GM04504 (cell line): ENCODE data around the gene SLC49A3.
"Not testable (repeated sequence)": the region's sequence is repeated elsewhere in the genome, so short reads cannot be mapped to it uniquely, and the experiment has no call there.

Source experiments
- DNase-seq: peaks from one replicate; pipeline ENCODE4 v3.0.0-alpha.2; 2012; ENCODE audit warnings: low read depth

Gene SLC49A3

DNA sequence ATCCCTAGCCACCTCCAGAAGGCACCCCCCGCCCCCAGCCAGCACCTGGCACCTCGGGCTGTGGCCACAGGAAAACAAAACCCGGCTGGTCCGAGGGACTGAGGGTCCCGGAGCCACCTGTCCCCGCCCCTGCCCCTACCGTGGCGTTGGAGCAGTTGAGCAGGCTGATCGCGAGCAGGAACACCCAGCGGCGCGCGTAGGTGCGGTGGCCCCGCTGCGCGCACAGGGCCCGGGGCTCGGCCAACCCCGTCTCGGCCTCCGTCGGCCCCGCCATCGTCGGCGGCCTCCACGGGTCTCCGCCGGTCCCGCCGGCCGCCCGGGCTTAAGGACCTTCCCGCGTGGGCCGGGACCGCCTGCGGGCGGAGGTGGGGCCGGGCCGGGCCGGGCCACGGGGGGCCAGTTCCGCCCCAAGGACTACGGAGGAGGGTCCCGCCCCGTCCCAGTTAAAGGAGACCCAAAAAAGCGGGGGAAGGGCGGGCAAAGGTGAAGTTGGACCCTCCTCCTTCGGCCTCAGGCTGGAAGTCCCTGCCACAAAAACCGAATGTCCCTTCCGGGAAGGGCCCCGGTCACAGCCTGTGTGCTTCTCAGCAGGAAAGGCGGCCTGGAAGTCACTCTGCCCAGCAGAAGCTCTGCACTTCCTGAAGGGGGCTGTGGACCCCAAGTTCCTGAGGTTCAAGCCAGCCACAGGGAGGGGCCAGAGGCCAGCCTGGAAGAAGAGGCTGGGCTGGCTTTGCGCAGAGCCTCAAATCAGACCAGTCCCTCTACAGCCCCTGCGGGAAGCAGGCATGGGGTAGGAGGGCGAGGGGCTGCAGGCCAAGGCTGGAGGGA is at the start of gene SLC49A3:
Gene SLC49A3, minus strand, starts transcription at position 298 of the 828 bp plus-strand sequence. Its CDS starts 24 bp downstream, at position 274.
- DNase-seq = no peak

DNA sequence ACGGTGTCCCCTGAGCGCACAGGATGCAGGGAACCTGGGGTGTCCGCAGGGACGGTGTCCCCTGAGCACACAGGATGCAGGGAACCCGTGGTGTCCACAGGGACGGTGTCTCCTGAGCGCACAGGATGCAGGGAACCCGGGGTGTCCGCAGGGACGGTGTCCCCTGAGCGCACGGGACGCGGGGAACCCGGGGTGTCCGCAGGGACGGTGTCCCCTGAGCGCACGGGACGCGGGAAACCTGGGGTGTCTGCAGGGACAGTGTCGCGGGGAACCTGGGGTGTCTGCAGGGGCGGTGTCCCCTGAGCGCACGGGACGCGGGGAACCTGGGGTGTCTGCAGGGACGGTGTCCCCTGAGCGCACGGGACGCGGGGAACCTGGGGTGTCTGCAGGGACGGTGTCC is 47.6 kb upstream of the SLC49A3 start:
- DNase-seq = not testable (repeated sequence)

DNA sequence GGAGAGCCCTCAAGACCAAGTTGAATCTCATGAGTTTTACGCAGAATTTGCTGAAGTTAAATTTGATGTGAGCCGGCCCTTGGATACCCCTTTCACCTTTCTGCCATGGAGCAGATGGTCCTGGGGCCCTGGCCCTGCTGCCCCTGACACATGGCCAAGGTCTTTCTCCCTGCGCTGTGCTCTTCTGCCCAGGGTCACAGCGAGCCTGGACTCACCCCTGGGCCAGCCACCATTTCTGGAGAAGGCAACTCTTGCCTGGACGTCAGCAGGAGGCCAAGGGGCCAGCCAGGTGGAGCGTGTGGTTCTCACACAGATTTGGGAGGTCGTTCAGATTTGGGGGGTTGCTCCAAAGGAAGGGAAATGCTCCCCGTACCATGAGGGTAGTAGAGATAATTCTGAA is 46.6 kb upstream of the SLC49A3 start:
- no peak for DNase-seq

DNA sequence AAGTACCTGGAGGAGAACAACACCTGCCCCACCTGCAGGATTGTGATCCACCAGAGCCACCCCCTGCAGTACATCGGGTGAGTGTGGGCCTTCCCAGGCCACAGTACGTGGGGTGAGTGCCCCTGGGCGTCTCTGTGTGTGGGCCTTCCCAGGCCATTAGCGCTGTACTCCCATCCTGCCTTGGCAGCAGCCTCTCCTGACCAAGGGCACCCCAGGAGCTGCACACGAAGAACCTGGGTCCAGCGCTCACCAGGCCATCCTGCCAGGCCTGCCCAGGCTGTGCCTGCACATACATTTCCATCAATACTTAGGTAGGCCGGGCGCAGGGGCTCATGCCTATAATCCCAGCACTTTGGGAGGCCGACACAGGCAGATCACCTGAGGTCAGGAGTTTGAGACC is 46.0 kb upstream of the SLC49A3 start:
- no peak for DNase-seq

DNA sequence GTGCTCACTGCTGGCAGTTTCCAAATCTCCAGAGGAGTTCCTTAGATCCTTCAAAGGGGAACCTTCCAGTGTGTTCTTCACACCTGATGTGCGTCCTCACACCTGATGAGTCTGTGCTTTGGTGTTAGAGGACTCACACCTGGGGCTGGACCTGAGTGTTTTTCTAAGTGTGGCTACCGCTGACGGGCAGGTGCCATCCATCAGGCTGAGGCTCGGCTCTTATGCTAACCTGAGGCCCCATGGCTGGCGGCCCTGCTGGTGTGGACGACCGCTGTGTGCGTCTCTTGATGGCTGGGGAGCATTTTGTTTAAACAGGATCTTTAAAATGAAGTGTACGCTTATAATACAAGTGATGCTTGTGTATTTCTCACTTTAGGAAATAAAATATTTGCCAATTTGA is 45.1 kb upstream of the SLC49A3 start:
- DNase-seq = no peak

DNA sequence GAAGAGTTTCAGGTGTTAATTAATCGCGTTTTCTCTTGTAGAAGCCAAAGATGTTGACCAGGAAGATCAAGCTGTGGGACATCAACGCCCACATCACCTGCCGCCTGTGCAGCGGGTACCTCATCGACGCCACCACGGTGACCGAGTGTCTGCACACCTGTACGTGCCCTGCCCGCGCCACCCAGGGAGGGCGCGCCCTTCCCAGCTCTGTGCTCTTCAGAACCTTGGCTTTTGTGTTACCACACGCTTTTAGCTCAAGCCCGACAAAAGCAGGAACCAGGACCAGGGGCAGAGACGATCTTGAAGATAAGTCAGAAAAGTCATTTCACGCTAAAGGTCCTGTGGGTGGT is 44.7 kb upstream of the SLC49A3 start:
- no peak for DNase-seq

DNA sequence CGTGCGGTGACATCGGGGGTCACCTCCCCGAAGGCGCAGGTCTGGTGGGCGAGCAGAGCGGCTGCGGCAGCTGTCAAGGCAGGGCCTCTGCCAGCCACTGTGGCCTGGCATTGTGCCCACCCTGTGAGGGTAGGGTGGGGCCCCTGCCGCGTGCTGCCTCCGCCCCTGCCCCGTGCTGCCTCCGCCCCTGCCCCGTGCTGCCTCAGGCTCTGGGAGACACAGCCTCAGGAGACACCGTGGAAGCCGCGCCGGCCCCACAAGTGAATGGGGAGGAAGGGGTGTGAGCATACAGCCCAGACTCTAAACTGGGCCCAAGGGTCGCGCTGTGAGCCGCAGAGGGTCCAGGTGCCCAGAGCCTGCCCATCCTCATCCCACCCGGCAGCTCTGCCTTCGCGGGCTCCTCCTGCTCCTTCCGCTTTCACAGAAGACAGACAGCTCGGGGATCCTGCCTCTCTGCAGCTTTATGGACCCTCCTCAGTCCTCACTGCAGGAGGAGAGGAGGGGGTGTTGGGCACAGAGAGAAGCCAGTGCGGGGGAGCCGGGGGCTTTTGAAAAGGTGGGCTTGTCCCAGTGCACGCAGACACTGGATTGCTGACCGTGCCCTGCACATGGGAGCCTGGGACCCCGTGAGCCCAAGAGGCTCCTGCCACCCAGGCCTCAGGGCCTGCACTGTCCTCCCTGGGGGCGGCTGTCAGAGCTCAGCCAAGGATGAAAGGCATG is 44.1 kb upstream of the SLC49A3 start:
- DNase-seq = no peak

DNA sequence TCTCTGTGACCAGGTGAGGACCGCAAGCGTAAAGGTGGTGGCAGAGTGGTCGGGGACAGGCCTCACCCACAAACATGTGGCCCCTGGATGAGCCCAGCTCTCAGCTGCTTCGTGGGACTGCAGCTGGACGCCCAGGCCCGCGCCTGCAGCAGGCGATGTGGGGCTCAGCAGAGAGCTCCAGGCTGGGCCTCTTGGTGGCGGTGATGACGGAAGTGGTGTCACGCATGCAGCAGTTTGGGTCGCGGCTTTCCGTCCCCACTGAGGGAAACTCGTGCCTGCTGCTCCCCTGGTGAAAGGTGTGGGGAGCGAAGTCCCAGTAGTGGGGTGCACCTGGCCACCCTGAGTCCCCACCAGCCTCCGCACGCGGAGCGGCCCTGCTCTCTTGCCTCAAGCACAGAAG is 43.5 kb upstream of the SLC49A3 start:
- no peak for DNase-seq

DNA sequence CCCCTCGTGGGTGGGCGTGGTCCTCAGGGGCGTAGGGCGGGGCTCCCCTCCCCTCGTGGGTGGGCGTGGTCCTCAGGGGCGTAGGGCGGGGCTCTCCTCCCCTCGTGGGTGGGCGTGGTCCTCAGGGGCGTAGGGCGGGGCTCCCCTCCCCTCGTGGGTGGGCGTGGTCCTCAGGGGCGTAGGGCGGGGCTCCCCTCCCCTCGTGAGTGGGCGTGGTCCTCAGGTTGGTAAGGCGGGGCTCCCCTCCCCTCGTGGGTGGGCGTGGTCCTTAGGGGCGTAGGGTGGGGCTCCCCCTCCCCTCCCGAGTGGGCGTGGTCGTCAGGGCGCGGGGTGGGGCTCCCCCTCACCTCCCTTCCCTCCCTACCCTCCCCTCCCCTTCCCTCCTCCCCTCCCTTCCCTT is 43.0 kb upstream of the SLC49A3 start:
- DNase-seq = not testable (repeated sequence)

DNA sequence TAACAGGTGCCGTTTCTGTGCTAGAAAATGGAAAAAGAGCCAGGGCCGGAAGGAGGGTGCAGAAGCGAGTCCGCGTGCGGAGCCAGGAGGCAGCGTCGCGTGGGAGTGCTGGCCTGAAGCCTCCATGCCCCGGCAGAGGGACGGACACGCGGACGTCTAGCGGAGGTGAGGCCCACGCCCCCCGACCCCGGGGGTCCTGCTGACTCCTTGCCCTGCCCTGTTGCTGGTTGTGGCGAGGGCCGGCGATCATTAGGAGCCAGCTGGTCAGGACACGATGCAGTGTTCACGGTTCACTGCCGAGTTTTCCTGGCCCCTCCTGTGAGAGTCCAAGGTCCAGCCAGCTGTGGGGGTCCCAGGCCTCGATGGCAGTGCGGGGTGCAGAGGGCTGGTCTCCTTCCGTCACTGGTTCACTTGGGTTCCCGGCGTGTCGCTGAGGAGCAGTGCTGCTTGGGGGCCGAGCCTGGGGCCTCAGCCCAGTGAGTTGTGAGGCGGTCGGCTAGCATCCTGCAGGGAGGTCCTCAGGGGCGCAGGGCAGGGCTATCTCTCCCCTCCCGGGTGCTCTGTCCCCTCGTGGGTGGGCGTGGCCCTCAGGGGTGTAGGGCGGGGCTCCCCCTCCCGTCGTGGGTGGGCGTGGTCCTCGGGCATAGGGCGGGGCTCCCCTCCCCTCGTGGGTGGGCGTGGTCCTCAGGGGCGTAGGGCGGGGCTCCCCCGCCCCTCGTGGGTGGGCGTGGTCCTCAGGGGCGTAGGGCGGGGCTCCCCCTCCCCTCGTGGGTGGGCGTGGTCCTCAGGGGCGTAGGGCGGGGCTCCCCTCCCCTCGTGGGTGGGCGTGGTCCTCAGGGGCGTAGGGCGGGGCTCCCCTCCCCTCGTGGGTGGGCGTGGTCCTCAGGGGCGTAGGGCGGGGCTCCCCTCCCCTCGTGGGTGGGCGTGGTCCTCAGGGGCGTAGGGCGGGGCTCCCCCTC is 42.3 kb upstream of the SLC49A3 start:
- DNase-seq = not testable (repeated sequence)

DNA sequence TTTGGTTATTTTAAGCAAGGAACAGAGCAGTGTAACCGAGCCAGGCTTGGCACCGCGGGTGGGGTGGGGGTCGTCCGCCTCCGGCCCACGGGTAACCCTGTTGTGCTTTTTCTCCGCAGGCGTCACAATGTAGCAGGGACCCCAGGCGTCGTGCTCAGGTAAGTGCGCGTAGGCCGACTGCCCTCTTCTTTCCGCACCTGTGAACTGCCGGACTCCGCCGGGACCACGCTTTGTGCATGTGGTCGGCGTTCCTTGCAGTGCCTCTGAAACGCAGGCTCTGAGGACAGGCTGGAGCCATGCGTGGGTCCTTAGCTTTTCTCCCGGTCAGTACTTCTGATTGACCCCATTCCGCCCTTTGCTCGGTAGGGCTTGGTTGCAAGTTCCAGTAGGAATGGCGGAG is 41.6 kb upstream of the SLC49A3 start:
- DNase-seq = no peak

DNA sequence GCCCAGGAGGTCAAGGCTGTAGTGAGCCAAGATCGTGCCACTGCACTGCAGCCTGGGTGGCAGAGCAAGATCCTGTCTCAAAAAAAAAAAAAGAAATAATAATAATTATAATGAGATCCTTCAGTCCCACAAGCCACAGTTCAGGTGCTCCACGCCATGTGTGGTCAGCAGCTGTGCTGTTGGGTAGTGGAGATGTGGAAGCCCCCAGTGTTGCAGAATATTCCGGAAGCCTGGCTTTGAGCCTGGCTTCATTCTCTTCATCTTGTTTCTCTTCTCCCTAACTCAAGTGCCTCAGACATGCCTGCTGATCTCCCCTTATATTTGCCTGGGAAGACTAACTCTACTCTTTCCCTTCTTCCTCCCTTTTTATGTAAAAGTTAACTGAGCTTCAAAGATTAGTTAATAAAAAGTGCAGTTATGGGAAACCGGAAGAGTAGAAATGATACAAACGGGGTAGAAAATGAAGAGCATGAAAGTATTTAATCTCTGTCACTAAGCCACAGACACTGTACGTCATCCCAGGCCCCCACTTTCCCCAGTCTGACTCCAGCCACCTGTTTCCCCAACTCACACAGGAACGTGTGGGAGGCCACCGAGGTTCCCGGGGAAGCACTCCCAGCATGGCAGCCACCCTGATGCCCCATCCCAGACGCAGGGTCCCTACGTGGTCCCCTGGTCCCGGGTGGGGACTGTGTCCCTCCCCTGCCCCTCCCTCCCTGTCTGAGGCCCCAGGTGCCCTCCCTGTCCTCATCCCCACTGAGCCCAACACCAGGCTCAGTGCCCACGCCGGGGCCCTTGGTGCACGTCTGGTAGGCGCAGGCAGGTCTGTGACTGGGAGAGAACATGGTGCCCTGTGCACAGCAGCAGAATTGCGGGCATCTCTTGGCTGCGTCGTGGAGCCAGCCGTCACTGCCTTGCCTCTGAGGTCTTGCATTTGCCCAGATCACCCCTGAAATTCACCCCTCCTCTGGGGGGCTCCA is 40.7 kb upstream of the SLC49A3 start:
- no peak for DNase-seq

DNA sequence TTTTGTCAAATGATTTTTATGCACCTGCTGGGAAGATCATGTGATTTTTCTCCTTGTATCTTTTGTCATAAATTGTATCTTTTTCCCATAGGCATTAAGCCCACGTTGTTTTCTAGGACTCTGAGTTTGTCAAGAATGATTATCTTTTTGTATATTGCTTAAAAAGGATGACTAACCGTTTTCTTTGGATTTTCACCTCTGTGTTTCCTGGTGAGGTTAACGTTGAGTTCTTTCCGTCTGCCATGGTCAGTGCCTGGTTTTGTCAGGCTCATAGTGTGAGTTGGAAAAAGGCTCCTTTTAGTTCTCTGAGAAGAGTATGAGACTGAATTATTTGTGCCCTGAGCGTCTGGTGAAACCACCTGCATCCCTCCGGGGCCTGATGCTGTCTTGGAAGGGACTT is 38.6 kb upstream of the SLC49A3 start:
- no peak for DNase-seq

DNA sequence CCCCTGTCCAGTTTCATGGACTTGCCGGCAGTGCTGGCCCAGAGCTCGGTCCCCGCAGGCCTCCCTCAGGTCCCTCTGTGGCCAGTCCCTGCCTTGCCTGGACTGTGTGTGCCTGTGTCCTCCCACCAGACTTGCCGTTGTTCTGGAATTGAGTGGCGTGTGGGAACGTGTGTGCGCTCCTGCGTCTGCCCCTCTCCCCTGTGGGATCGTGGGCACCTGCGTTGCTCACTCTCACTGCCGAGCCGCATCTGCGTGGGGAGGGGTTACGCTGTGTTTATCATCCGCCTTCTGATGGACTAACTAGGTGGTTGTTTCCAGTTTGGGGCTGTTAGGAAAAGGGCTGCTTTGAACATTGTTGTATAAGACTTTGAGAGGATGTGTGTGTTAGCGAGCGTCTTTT is 37.9 kb upstream of the SLC49A3 start:
- DNase-seq = no peak

DNA sequence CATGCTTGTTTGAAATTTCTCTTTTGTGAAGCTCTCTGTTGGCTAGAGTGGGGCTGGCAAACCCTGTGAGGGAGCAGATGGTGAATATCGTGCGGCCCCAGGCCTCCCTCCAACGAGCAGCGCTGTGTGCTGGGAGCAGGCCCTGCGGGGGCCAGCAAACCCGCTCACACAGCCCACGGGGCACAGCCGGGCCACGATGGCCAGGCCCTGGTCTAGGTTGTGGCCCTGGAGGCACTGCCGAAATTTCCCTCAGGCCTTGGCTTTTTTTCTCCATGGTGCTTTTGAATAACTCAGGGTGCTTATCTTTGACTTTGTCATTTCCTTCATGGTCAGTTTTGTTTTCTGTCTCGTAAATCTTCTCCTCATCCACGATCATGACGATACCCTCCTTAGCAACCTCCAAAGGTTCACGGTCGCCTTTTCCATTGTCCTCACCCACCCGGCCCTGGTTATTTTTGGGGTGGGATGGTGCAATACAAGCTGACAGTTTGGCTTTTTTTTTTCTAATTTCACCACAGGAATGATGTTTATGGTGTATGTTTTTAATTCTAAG is 37.4 kb upstream of the SLC49A3 start:
- DNase-seq = peak; percentile 73

DNA sequence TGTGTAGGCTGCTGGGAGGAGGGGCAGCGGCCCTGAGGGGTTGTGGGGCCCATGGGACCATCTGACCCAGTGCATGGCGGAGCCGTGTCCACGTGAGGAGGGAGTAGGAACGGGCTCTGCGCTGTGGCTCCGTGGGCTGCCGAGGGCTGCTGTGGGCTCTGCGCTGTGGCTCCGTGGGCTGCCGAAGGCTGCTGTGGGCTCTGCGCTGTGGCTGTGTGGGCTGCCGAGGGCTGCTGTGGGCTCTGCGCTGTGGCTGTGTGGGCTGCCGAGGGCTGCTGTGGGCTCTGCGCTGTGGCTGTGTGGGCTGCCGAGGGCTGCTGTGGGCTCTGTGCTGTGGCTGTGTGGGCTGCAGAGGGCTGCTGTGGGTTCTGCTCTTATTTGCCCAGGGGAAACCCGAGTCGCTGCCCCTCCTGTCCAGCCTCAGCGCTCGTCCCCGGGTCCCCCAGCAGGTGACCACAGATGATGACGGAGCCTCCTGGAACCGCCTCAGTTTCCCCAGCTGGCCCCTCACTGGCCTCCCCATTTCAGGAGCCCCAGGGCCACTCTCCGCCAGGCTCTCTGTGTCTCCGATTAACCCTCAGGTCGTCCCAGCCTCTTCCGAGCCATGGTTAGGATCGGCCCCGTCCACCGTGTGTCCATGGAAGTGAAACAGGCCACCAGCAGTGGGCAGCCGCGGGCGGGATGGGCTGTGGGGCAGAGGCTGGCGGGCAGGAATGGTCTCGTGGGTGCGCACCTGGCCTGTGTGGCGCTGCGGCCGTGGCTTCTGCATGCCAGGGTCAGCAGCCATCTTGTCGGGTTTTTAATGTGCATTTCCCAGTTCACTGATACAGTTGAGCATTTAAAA is 36.7 kb upstream of the SLC49A3 start:
- no peak for DNase-seq

DNA sequence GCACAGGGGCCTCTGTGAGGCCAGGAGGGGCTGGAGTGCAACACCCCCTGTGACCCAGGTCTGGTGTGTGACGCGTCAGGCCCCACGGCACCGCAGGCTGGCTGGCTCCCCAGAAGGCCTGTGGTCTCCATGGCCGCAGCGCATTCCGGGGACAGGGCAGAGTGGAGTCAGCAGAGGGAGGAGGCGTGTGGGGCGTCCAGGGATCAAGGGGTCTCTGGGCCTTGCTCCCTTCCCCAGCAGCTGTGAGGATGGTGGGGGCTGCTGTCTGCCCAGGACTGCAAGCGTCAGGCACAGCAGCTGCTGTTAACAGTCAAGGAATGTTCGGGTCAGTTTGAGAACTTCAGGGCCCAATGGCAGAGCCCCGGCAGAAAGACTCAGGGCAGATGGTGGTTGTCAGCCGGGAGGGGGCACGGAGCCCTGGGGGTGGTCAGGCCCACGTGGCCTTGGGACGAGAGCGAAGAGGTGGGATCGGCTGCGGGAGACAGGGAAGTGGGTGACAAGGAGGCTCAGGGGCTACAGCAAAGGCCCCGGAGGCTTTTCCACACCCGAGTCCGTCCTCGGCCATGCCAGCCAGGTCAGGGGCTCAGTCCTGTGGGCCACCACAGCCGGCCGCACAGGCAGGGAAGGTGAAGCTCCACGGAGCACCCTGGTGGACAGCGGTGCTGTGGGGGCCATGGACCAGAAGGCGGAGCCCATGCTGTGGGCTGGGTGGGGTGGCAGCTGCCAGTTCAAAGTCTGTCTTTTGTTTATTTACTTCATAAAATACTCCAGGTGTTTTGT is 35.0 kb upstream of the SLC49A3 start:
- DNase-seq = no peak

DNA sequence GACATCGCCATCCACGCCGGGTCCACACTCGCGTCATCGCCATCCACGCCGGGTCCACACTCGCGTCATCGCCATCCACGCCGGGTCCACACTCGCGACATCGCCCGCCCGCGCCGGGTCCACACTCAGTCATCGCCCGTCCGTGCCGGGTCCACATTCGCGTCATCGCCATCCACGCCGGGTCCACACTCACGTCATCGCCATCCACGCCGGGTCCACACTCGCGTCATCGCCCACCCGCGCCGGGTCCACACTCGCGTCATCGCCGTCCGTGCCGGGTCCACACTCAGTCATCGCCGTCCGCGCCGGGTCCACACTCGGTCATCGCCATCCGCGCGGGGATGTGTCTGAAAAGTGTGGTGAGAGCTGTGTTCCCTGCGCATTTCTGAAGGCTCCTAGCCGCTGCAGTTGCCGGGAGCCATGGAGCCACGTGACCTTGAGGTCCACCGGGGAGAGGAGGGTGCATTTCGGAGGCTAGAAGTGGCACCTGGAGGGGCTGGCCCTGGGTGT is 34.0 kb upstream of the SLC49A3 start:
- no peak for DNase-seq

DNA sequence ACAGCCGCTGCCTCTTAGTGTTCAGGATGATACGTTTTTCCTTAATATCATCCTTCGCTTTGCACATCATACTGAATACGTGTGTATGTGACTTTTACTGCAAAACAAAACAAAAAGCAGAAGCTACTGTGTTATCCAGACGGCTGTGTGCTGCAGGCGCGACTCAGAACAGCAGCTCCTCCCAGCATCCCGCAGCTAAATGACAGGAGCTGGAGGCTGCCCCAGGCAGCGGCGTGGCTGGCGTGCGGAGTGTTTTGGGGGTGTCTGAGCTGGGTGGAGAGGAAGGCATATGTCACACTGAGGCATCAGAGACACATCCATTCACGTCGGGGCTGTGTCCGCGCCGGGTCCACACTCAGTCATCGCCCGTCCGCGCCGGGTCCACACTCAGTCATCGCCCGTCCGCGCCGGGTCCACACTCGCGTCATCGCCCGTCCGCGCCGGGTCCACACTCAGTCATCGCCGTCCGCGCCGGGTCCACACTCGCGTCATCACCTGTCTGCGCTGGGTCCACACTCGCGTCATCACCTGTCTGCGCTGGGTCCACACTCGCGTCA is 33.3 kb upstream of the SLC49A3 start:
- no peak for DNase-seq
